Gastroesophageal sphincter (tissue), 4 donors: ENCODE data around the gene TPBG. TPM values are rescaled to one million over a fixed set of nuclear protein-coding genes. Genes with fewer than 3 reads are reported as not detected.
A peak's percentile ranks its signal among the peaks of the same experiment; 100 is the strongest.

Experiments used
- ATAC-seq: fragments of 150-250 bp; one replicate; pipeline ENCODE4 v1.9.1; 2016; ENCODE audit warnings: mild to moderate bottlenecking, moderate library complexity
- H3K27ac ChIP-seq, 4 donors: fragments of 200-600 bp; sonication (generic) in 3 of 4; 1 replicate in 3 of 4; 2 replicates in 1 of 4; pipeline ENCODE4 v1.5.1; 2016 to 2019
- H3K27me3 ChIP-seq: fragments of 200-600 bp; sonication (generic); one replicate; pipeline ENCODE4 v1.5.1; 2019
- H3K36me3 ChIP-seq, 2 donors: fragments of 200-600 bp; sonication (generic); one replicate each; pipeline ENCODE4 v1.5.1; 2019; ENCODE audit warnings: control low read depth in 1 of 2
- H3K4me1 ChIP-seq, 3 donors: fragments of 200-600 bp; sonication (generic); 1 replicate in 2 of 3; 2 replicates in 1 of 3; pipeline ENCODE4 v1.5.1; 2016 to 2019; ENCODE audit warnings: control low read depth in 2 of 3
- H3K4me3 ChIP-seq, 2 donors: fragments of 200-600 bp; sonication (generic); one replicate each; pipeline ENCODE4 v1.5.1; 2019; ENCODE audit warnings: mild to moderate bottlenecking in 1 of 2, moderate library complexity in 1 of 2
- H3K9me3 ChIP-seq, 3 donors: fragments of 200-600 bp; sonication (generic); one replicate each; pipeline ENCODE4 v1.5.1; 2017 to 2019; ENCODE audit warnings: control low read depth in 2 of 3
- CTCF ChIP-seq, 4 experiments: fragments of 200-600 bp in 2 of 4; fragments of 450-650 bp in 2 of 4; sonication (generic) in 1 of 4; IDR thresholded peaks; one replicate each; pipeline ENCODE4 v1.5.1; 2017 to 2019; ENCODE audit warnings: antibody characterized with exemption in 4 of 4, mild to moderate bottlenecking in 2 of 4, moderate library complexity in 2 of 4
- EP300 ChIP-seq: sonication (generic); formaldehyde crosslinking; IDR thresholded peaks from one replicate; pipeline ENCODE4 v1.6.1; 2017; ENCODE audit warnings: antibody characterized with exemption, mild to moderate bottlenecking
- POLR2A ChIP-seq, 2 donors: fragments of 450-650 bp; IDR thresholded peaks; one replicate each; pipeline ENCODE4 v1.6.1; 2017; ENCODE audit warnings: antibody characterized with exemption in 2 of 2, mild to moderate bottlenecking in 2 of 2, moderate library complexity in 1 of 2
- POLR2AphosphoS5 ChIP-seq: sonication (generic); formaldehyde crosslinking; IDR thresholded peaks from one replicate; pipeline ENCODE4 v1.6.1; 2017; ENCODE audit warnings: antibody characterized with exemption
- WGBS, 2 donors: methylation state at CpG; one replicate each; pipeline ENCODE4 v1.1.5; 2018; ENCODE audit warnings: low coverage in 1 of 2; 5-methylcytosine and 5-hydroxymethylcytosine counted together
- total RNA-seq, 4 donors: library from RNA; depleted of rRNA; stranded (reverse); fragments of >200 nt; gene quantifications; one replicate each; pipeline ENCODE4 v1.1.0, GENCODE V29; 2016

TPBG gene
- total RNA-seq, 4 donors from 2014 or later, result 23.3 to 126 (median 84.5) TPM

- Histone ChIP-seq H3K9me3 (no peaks in the 10 kb centered on the region), H3K36me3 (no peaks in the 10 kb centered on the region), H3K4me3 (no peak overlapping the region), H3K27ac (peak overlapping the region in 2 of 4 donors; percentile 25 to 46), H3K4me1 (peaks cover 0 to 9% (median 0%) of the 10 kb centered on the region in 3 donors), H3K27me3 (no peaks in the 10 kb centered on the region)
- 17 to 50% methylated on average over 1 to 2 of the region's 2 CpGs for WGBS, 2 donors
- peak; percentile 36 for ATAC-seq
- TF ChIP-seq POLR2A (IDR thresholded peaks at IDR 0.05) (no peak), POLR2AphosphoS5 (no peak), EP300 (no peak), CTCF (IDR thresholded peaks at IDR 0.05) (peak in 1 of 4 experiments; percentile 33)
Measured at GRCh38 chr6:82331031-82331773, 32.4 kb upstream of the TPBG start.

- no peaks in the 10 kb centered on the region for H3K36me3 ChIP-seq
- H3K9me3 ChIP-seq, result no peaks in the 10 kb centered on the region
- H3K27me3 ChIP-seq, result no peaks in the 10 kb centered on the region
- no peak for ATAC-seq
- 33 to 46% methylated on average over 1 of the region's 1 CpG for WGBS, 2 donors
- H3K4me1 ChIP-seq, result peaks cover 0 to 9% (median 0%) of the 10 kb centered on the region in 3 donors
- no peak overlapping the region for H3K27ac ChIP-seq
- H3K4me3 ChIP-seq, result no peak overlapping the region
- TF ChIP-seq POLR2A (IDR thresholded peaks at IDR 0.05), result no peak
- no peak for TF ChIP-seq CTCF (IDR thresholded peaks at IDR 0.05)
Measured at GRCh38 chr6:82333781-82334180, 29.8 kb upstream of the TPBG start.

- TF ChIP-seq CTCF (IDR thresholded peaks at IDR 0.05) (no peak), POLR2A (IDR thresholded peaks at IDR 0.05) (no peak), POLR2AphosphoS5 (no peak), EP300 (no peak)
- H3K36me3 ChIP-seq, result no peaks in the 10 kb centered on the region
- H3K4me3 ChIP-seq, result no peak overlapping the region
- 77 to 80% methylated on average over 4 of the region's 4 CpGs for WGBS, 2 donors
- no peaks in the 10 kb centered on the region for H3K9me3 ChIP-seq
- H3K4me1 ChIP-seq, result no peaks in the 10 kb centered on the region
- no peaks in the 10 kb centered on the region for H3K27me3 ChIP-seq
- H3K27ac ChIP-seq, result no peak overlapping the region
- no peak for ATAC-seq
Measured at GRCh38 chr6:82337688-82338257, 25.8 kb upstream of the TPBG start.

- no peak for TF ChIP-seq POLR2AphosphoS5
- TF ChIP-seq CTCF (IDR thresholded peaks at IDR 0.05), result no peak
- no peak for TF ChIP-seq EP300
- no peak for TF ChIP-seq POLR2A (IDR thresholded peaks at IDR 0.05)
- ATAC-seq, result no peak
- no peak overlapping the region for H3K4me3 ChIP-seq
- H3K27me3 ChIP-seq, result no peaks in the 10 kb centered on the region
- H3K9me3 ChIP-seq, result no peaks in the 10 kb centered on the region
- 86 to 91% methylated on average over 4 to 5 of the region's 6 CpGs for WGBS, 2 donors
- H3K36me3 ChIP-seq, result no peaks in the 10 kb centered on the region
- no peak overlapping the region for H3K27ac ChIP-seq
- no peaks in the 10 kb centered on the region for H3K4me1 ChIP-seq
Measured at GRCh38 chr6:82348130-82348529, 15.5 kb upstream of the TPBG start.

GRCh38 chr6:82353848-82354247 is 9.8 kb upstream of the TPBG start:
- Histone ChIP-seq H3K9me3 (no peaks in the 10 kb centered on the region), H3K36me3 (no peaks in the 10 kb centered on the region), H3K4me3 (no peak overlapping the region), H3K27me3 (no peaks in the 10 kb centered on the region), H3K4me1 (no peaks in the 10 kb centered on the region), H3K27ac (no peak overlapping the region)
- WGBS, 2 donors, result 74 to 86% methylated on average over 2 of the region's 2 CpGs
- TF ChIP-seq CTCF (IDR thresholded peaks at IDR 0.05), result no peak
- TF ChIP-seq POLR2A (IDR thresholded peaks at IDR 0.05), result no peak
- TF ChIP-seq POLR2AphosphoS5, result no peak
- no peak for TF ChIP-seq EP300
- no peak for ATAC-seq
